Activated T-helper 1 cell treated with anti-CD3 and anti-CD28 coated beads, Interleukin-12 subunit alpha, Interleukin-12 subunit beta, Interleukin-2, Interleukin-4 antibody, amounts not matched to agents 30 ng/mL and 10 ng/mL and 1 ng/mL, durations not matched to agents 14 hours and 24 hours and 36 hours (primary cell): ENCODE results near the gene PCDHGA3. TPM values are rescaled to one million over a fixed set of nuclear protein-coding genes. Genes with fewer than 3 reads are reported as not detected.
"Not testable (repeated sequence)": the region's sequence is repeated elsewhere in the genome, so short reads cannot be mapped to it uniquely, and the experiment has no call there.

Experiments used
- DNase-seq: peaks from one replicate; pipeline ENCODE4 v3.0.0; 2021; ENCODE audit warnings: low spot score
- H3K27ac Mint-ChIP-seq: one replicate; pipeline ENCODE4 v1.8.0; 2021; ENCODE audit warnings: mild to moderate bottlenecking, mixed read lengths
- H3K27me3 Mint-ChIP-seq: one replicate; pipeline ENCODE4 v1.8.0; 2022; ENCODE audit warnings: mild to moderate bottlenecking, moderate library complexity, mixed read lengths; ENCODE audit not compliant: insufficient read depth
- H3K36me3 Mint-ChIP-seq: one replicate; pipeline ENCODE4 v1.8.0; 2021; ENCODE audit warnings: low read depth, mixed read lengths
- H3K4me1 Mint-ChIP-seq: one replicate; pipeline ENCODE4 v1.8.0; 2021; ENCODE audit warnings: low read depth, mixed read lengths
- H3K4me3 Mint-ChIP-seq: one replicate; pipeline ENCODE4 v1.8.0; 2021; ENCODE audit warnings: mild to moderate bottlenecking, moderate library complexity, mixed read lengths
- H3K9me3 Mint-ChIP-seq: one replicate; pipeline ENCODE4 v1.8.0; 2021; ENCODE audit warnings: mixed read lengths
- intact Hi-C: fragments of 100-400 bp; cut with micrococcal nuclease; formaldehyde crosslinking; loops from one replicate; pipeline ENCODE4 v1.15.1; 2024
- total RNA-seq: library from RNA; stranded (reverse); gene quantifications from 2 replicates; pipeline ENCODE4 v1.2.3, GENCODE V29; 2022

The PCDHGA3 gene
- total RNA-seq, 1 donor from 2014 or later = 0.10 TPM

GRCh38 chr5:141330299-141331080, 13.1 kb upstream of the PCDHGA3 start, which contains the start of gene PCDHGA1:
TSS of gene PCDHGA1 (plus strand) at chr5:141330514.
- H3K27ac Mint-ChIP-seq = no peak within 1 kb of the TSS
- peaks cover 25% of the 10 kb centered on the region for H3K9me3 Mint-ChIP-seq
- H3K4me1 Mint-ChIP-seq = peaks cover 11% of the 10 kb centered on the region
- DNase-seq = no peak
- peaks cover 23% of the 10 kb centered on the region for H3K27me3 Mint-ChIP-seq
- intact Hi-C loops = no loop called here
- H3K36me3 Mint-ChIP-seq = peaks cover 6% of the 10 kb centered on the region
- peak within 1 kb of the TSS; percentile 22 for H3K4me3 Mint-ChIP-seq

DNA sequence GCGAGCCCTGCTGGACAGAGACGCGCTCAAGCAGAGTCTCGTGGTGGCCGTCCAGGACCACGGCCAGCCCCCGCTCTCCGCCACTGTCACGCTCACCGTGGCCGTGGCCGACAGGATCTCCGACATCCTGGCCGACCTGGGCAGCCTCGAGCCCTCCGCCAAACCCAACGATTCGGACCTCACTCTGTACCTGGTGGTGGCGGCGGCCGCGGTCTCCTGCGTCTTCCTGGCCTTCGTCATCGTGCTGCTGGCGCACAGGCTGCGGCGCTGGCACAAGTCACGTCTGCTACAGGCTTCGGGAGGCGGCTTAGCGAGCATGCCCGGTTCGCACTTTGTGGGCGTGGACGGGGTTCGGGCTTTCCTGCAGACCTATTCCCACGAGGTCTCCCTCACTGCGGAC, 11.1 kb upstream of the PCDHGA3 start:
- H3K4me1 Mint-ChIP-seq, H3K27ac Mint-ChIP-seq, DNase-seq, H3K4me3 Mint-ChIP-seq, intact Hi-C loops, H3K36me3 Mint-ChIP-seq: not testable (repeated sequence)
- Mint-ChIP-seq H3K9me3 (peaks cover 35% of the 10 kb centered on the region), H3K27me3 (peaks cover 33% of the 10 kb centered on the region)

DNA sequence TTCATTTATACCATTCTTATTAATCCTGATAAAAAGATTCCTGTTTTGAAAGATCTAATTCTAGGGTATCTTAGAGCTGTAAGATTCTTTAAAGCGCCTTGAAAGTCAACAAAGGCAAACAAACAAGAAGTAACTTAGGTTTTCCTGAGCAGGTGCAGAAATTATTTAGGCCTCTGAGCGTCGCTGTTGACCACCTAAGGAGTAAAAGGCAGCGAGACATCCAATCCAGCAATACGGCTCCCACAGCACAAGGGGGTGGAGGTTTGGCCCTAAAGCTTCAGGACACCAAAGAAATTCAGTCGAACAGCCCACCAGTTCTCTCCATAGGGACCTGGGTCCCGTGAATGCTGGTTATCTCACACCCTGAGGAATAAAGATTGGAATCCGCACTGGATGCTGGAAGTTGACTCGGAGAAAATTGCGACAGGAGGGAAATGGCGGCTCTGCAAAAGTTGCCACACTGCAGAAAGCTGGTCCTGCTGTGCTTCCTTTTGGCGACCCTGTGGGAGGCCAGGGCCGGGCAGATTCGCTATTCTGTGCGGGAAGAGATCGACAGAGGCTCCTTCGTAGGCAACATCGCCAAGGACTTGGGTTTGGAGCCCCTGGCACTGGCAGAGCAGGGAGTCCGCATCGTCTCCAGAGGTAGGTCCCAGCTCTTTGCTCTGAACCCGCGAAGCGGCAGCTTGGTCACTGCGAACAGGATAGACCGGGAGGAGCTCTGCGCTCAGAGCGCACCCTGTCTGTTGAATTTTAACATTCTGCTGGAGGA, 4.9 kb upstream of the PCDHGA3 start, which contains the start of gene PCDHGA2:
PCDHGA2 (plus strand) TSS at position 223 of the 769 bp plus-strand sequence.
- intact Hi-C loops = loop anchor here (5.0 kb wide), 2 partner anchors 44 to 84 kb away; partner anchors contain the start of genes PCDHGA11 and PCDHGA7
- H3K4me1 Mint-ChIP-seq = no peaks in the 10 kb centered on the region
- H3K9me3 Mint-ChIP-seq = peaks cover 38% of the 10 kb centered on the region
- H3K4me3 Mint-ChIP-seq = peak within 1 kb of the TSS; percentile 64
- H3K27me3 Mint-ChIP-seq = peaks cover 39% of the 10 kb centered on the region
- H3K27ac Mint-ChIP-seq = peak within 1 kb of the TSS; percentile 15
- DNase-seq = no peak
- H3K36me3 Mint-ChIP-seq = peaks cover 4% of the 10 kb centered on the region

DNA sequence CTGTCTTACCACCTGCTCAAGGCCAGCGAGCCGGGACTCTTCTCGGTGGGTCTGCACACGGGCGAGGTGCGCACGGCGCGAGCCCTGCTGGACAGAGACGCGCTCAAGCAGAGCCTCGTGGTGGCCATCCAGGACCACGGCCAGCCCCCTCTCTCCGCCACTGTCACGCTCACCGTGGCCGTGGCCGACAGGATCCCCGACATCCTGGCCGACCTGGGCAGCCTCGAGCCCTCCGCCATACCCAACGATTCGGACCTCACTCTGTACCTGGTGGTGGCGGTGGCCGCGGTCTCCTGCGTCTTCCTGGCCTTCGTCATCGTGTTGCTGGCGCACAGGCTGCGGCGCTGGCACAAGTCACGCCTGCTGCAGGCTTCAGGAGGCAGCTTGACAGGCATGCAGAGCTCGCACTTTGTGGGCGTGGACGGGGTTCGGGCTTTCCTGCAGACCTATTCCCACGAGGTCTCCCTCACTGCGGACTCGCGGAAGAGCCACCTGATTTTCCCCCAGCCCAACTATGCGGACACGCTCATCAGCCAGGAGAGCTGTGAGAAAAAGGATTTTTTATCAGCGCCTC, 2.8 kb upstream of the PCDHGA3 start:
- intact Hi-C loops, H3K4me3 Mint-ChIP-seq, H3K36me3 Mint-ChIP-seq, H3K4me1 Mint-ChIP-seq, H3K27ac Mint-ChIP-seq, DNase-seq: not testable (repeated sequence)
- H3K9me3 Mint-ChIP-seq = peaks cover 41% of the 10 kb centered on the region
- H3K27me3 Mint-ChIP-seq = peaks cover 31% of the 10 kb centered on the region

DNA sequence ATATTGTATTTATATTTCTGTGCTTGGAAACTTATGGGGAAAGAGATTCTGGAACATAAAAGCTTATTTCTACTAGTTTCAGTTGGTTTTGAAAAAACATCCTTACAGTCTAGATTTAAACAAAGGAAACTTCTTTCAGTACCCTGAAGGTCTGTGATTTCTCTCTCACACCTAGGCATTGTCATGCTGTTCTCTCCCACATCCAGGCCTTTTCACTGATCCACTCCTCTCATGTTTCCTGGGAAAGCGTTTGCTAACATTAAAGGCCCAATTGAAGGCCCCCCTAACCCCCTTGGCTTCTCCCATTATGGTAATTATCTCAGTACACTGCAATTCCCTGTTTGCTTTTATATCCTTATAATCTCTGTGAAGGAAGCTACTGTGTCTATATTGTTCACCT, 856 bp upstream of the PCDHGA3 start:
- H3K36me3 Mint-ChIP-seq = peaks cover 2% of the 10 kb centered on the region
- H3K27me3 Mint-ChIP-seq = peaks cover 21% of the 10 kb centered on the region
- H3K9me3 Mint-ChIP-seq = peaks cover 44% of the 10 kb centered on the region
- no peaks in the 10 kb centered on the region for H3K4me1 Mint-ChIP-seq
- intact Hi-C loops = no loop called here
- no peak overlapping the region for H3K4me3 Mint-ChIP-seq
- DNase-seq = no peak
- no peak overlapping the region for H3K27ac Mint-ChIP-seq

- intact Hi-C loops = no loop called here
- H3K36me3 Mint-ChIP-seq = peaks cover 2% of the 10 kb centered on the region
- H3K4me3 Mint-ChIP-seq = peak overlapping the region; percentile 75
- DNase-seq = no peak
- H3K27ac Mint-ChIP-seq = no peak overlapping the region
- no peaks in the 10 kb centered on the region for H3K4me1 Mint-ChIP-seq
- peaks cover 9% of the 10 kb centered on the region for H3K27me3 Mint-ChIP-seq
- peaks cover 42% of the 10 kb centered on the region for H3K9me3 Mint-ChIP-seq
Observed at GRCh38 chr5:141343953-141344463, 379 bp downstream of the PCDHGA3 start.

DNA sequence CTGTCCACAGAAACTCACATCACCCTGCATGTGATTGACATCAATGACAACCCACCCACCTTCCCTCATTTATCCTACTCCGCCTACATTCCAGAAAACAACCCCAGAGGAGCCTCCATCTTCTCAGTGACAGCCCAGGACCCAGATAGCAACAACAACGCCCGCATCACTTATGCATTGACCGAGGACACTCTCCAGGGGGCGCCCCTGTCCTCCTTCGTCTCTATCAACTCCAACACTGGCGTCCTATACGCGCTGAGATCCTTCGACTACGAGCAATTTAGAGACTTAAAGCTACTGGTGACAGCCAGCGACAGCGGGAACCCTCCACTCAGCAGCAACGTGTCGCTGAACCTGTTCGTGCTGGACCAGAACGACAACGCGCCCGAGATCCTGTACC, 1.7 kb downstream of the PCDHGA3 start:
- intact Hi-C loops = no loop called here
- Mint-ChIP-seq H3K9me3 (peaks cover 43% of the 10 kb centered on the region), H3K4me3 (no peak overlapping the region), H3K27me3 (peaks cover 12% of the 10 kb centered on the region), H3K27ac (no peak overlapping the region), H3K4me1 (peaks cover 6% of the 10 kb centered on the region), H3K36me3 (peaks cover 2% of the 10 kb centered on the region)
- DNase-seq = no peak

- H3K4me1 Mint-ChIP-seq, H3K27ac Mint-ChIP-seq, DNase-seq, H3K36me3 Mint-ChIP-seq, intact Hi-C loops, H3K4me3 Mint-ChIP-seq: not testable (repeated sequence)
- Mint-ChIP-seq H3K9me3 (peaks cover 46% of the 10 kb centered on the region), H3K27me3 (peaks cover 12% of the 10 kb centered on the region)
Observed at GRCh38 chr5:141346017-141346416, 2.4 kb downstream of the PCDHGA3 start.

GRCh38 chr5:141349917-141350619, 6.4 kb downstream of the PCDHGA3 start, which contains the start of gene PCDHGB1:
TSS of gene PCDHGB1 (plus strand) at chr5:141350099. CDS start at chr5:141350261, 162 bp downstream.
- intact Hi-C loops = loop anchor here (10.0 kb wide), 1 partner anchor 105 kb away; the partner anchor contains the start of gene PCDHB15
- Mint-ChIP-seq H3K27me3 (peaks cover 9% of the 10 kb centered on the region), H3K9me3 (peaks cover 41% of the 10 kb centered on the region), H3K36me3 (no peaks in the 10 kb centered on the region), H3K27ac (no peak within 1 kb of the TSS), H3K4me1 (peaks cover 6% of the 10 kb centered on the region), H3K4me3 (peak within 1 kb of the TSS; percentile 63)
- peak; percentile 30 for DNase-seq

GRCh38 chr5:141351591-141351990, 8.0 kb downstream of the PCDHGA3 start:
- no peaks in the 10 kb centered on the region for H3K36me3 Mint-ChIP-seq
- DNase-seq = no peak
- peaks cover 11% of the 10 kb centered on the region for H3K27me3 Mint-ChIP-seq

GRCh38 chr5:141354900-141355469, 11.4 kb downstream of the PCDHGA3 start, which contains the start of gene PCDHGA4:
TSS of gene PCDHGA4 (plus strand) at chr5:141355021. CDS start at chr5:141355108, 87 bp downstream.
- DNase-seq = no peak
- Mint-ChIP-seq H3K9me3 (peaks cover 27% of the 10 kb centered on the region), H3K36me3 (peaks cover 2% of the 10 kb centered on the region), H3K27me3 (peaks cover 7% of the 10 kb centered on the region), H3K27ac (no peak within 1 kb of the TSS), H3K4me3 (peak within 1 kb of the TSS; percentile 33), H3K4me1 (peaks cover 8% of the 10 kb centered on the region)
- intact Hi-C loops = loop anchor here (5.0 to 10.0 kb wide), 2 partner anchors 110 to 167 kb away; partner anchors contain the start of gene PCDHB15

More at GRCh38 chr5:141351591-141351990, 8.0 kb downstream of the PCDHGA3 start:
- intact Hi-C loops = loop anchor here (10.0 kb wide), 1 partner anchor 107 kb away; the partner anchor contains the start of gene PCDHB15
- H3K4me3 Mint-ChIP-seq = no peak overlapping the region
- no peak overlapping the region for H3K27ac Mint-ChIP-seq
- H3K4me1 Mint-ChIP-seq = peaks cover 6% of the 10 kb centered on the region
- peaks cover 34% of the 10 kb centered on the region for H3K9me3 Mint-ChIP-seq
